Activated gamma-delta T cell (primary cell): ENCODE results near the gene ADGRF3.
"Not testable (repeated sequence)": the region's sequence is repeated elsewhere in the genome, so short reads cannot be mapped to it uniquely, and the experiment has no call there.

Experiments
- DNase-seq: peaks from one replicate; lab custom pipeline; 2025; lab: John Stamatoyannopoulos, UW

The ADGRF3 gene

DNA sequence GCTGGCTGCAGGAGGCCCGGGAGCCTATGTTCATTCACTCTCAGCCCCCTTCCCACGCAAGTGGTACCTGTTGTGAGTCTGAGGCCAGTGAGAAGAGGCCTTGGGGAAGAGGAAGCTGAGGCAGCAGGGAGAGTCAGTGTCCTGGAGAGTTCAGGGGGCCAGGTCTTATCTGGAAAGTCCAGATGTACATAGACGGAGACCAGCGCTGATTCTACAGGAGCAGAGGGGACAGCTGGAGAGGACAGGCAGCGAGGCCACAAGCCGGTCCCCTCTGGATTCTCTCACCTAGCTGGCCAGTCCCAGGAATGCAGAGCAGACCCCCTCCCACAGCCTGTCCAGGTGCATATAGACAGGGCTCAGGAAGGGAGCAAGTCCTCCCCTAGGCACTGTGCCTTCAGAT lies 29.7 kb downstream of the ADGRF3 start:
- no peak for DNase-seq

DNA sequence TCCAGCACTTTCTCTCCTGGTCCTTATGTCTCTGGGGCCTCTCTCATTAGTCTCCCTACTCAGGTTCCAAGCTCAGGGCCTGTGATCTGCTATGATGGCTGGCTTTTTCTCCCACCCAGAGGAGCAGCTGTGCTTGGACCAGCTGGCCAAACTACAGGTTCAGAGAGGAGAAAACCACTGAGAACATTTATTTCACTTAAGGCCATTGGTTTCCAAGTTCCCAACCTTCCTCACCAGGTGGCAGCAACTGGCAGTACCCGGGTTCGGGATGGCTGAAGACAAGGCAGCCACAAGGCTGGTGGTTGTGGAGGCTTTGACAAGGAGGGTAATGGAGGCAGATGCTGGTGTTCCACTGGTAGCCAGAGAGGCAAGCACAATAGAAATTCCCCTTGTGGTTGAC lies 30.5 kb downstream of the ADGRF3 start:
- DNase-seq: no peak

- no peak for DNase-seq
Measured at GRCh38 chr2:26314243-26314642, 32.3 kb downstream of the ADGRF3 start.

GRCh38 chr2:26313446-26313845 lies 33.1 kb downstream of the ADGRF3 start:
- DNase-seq: no peak

GRCh38 chr2:26312471-26312870 lies 34.1 kb downstream of the ADGRF3 start:
- DNase-seq: no peak

DNA sequence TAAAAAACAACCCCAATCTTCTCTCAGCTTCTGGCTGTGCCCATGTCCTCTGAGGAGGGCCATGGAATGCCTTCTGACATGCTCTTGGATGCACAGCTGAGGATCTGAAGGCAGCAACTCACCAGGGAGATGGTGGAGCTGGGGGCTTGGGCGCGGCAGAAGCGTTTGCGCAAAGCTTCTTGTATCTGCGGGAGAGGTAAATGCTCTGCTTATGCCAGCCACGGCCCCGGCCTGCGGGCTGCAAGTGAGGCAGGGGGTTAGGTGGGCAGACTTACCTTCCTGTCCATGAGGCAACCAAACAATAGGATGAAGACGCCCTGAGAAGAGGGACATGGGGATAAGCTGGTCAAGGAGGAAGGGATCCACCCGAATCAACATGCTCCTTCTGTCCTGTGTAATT lies 36.7 kb downstream of the ADGRF3 start:
- no peak for DNase-seq

DNA sequence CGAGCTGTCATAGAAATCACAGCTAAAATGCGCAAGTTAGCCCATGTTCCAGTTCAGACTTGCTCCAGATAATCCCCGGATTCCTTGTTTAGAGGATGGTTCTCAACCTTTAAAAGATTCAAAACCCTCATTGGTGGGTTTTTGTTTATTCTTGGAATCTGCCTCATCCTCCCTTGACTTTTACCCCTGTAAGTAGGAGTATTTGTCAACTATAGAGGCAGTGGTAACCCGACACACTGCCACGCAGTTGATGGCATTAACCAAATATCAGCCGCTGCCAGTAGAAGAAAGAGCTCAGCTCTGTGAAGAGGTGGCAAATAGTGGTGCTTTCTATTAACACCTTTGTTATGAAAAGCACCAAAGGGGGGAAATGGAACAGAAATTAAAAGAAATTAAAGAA lies 41.0 kb downstream of the ADGRF3 start:
- DNase-seq: no peak

GRCh38 chr2:26305094-26305493 lies 41.5 kb downstream of the ADGRF3 start:
- not testable (repeated sequence) for DNase-seq

- no peak for DNase-seq
Measured at GRCh38 chr2:26302846-26303245, 43.7 kb downstream of the ADGRF3 start.

DNA sequence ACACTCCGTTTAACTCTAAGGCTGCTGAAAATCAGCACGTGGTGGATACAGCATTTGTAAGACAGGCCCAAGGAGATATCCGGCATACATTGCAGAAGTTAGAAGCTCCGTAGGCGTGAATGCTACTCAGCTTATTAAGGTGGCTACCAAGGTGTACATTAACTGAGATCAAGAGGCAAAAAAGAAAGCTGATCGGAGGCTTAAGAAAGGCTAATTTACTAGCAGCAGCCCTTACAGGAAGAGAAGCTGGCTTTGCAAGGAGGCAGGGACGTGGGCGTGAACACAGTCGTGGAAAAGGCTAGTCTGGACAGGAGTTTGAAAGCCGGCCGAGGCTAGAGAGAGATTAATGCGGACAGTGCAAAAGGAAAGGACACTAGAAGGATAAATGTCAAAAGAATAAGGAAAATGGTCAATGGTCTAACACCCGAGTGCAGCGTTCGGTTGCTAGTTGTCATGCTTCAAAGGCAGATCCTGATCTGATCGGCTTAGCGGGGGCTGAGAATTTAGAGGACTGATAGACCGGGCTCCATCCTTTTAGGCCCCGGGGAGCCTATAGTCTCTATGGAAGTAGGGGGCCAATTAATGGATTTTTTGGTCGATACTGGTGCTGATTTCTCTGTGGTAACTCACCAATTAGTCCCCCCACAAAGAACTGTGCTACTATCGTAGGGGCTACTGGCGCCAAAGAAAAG lies 46.2 kb downstream of the ADGRF3 start:
- DNase-seq: no peak

DNA sequence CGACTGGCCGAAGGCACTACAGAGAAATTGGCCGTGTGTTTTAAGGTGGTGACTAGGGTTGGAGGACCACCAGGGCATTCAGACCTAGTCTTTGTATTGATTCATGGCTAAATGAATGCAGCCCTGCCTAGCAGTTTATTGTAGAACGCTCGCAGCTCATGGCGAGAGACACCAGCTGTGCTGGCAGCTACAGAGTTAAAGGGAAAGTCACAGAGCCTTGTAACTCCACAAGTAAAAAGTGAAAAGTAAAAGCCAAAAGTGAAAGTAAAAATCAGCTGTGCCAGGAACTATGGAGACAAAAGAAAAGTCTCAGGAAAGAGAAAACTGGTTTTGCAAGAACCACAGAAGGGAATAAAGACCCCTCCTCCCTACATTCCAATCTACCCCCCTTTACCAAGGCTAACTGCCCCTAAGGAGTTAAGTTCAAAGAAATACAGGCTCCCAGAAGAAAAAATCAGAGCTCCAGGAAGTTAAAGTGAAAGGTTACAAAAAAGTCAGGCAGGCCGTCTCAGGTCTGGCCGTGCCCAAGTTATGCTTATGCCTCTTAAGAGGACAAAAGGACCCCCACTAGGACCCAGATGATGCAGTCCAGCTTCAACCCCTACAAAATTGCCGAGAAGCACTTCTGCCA lies 47.0 kb downstream of the ADGRF3 start:
- DNase-seq: no peak

- DNase-seq: no peak
Measured at GRCh38 chr2:26298638-26299393, 47.8 kb downstream of the ADGRF3 start.

DNA sequence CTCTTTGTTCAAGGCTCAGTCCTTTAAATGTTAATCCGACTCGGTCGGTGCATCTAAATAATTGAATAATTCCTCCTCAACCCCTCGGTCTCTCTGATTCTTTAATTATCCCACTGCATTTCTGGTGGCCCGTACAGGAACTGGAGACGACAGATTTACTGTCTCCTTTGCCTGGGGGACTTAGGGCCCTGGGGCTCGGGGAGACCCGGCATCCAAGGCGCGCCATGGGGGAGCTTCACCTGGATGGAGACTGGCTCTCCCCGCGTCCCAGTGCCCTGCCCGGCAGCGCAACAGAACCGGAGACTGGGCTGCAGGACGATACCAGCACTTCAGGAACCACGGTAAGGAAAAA lies 48.3 kb downstream of the ADGRF3 start:
- no peak for DNase-seq

DNA sequence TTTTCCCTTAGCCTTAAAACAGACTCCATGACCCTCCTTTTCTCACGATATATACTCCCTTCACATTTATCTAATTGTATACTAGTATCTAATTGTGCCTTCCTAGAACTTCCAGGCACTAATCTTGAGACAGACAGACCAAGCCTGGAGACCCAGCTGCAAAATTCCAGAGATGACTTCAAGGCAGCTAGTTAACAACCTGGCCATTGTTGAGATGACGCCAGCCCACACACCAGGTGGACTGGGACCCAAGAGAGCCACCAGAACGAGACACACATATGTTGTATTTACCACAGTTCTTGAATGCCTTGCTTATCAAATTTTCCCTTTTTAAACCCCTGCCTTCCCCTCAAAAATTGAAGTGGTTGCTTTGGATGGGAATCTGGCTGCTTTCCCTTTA lies 49.5 kb downstream of the ADGRF3 start:
- no peak for DNase-seq

DNA sequence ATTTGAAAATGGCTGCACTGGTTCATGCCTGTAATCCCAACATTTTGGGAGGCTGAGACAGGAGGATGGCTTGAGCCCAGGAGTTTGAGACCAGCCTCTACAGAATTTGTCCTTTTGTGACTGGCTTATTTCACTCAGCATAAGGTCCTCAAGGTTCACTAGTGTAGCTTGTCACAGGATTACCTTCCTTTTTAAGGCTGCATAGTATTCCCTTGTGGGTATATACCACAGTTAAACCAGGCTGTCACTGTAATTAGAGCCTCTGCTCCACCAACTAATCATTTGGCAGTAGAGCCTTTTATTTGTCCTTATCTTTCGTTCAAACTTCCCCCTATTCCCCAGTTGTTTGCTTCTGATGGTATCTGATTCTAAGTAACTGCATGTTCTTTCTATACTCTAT lies 51.1 kb downstream of the ADGRF3 start:
- DNase-seq: no peak

- no peak for DNase-seq
Measured at GRCh38 chr2:26292646-26293045, 53.9 kb downstream of the ADGRF3 start.

DNA sequence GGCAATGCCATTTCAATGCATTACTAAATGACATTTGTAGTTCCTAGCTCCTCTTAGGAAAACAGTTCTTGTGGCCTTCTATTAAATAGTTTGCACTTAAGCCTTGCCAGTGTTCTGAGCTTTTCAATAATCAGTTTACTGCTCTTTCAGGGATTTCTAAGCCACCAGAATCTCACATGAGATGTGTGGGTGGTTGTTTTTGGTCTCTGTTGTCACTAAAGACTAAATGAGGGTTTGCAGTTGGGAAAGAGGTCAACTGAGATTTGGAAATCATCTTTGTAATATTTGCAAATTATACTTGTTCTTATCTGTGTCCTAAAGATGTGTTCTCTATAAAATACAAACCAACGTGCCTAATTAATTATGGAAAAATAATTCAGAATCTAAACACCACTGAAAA lies 56.6 kb downstream of the ADGRF3 start:
- DNase-seq: no peak

- no peak for DNase-seq
Measured at GRCh38 chr2:26285931-26286330, 60.7 kb downstream of the ADGRF3 start.

DNA sequence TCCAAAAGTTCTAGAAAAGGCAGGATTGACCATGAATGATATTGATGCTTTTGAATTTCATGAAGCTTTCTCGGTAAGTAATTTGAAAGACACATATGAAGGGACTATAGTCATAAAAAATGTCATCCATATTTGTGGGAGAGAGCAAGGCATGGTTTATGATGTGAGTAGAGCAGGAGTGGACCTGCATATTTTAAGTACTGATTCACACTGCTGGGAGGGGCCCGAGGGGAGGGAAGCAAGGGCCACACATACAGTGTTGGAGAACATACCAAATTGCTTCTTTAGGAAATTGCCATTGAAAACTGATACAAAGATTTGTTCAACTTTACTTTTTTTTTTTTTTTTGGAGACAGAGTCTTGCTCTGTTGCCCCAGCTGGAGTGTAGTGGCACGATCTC lies 62.5 kb downstream of the ADGRF3 start:
- no peak for DNase-seq

GRCh38 chr2:26283606-26284005 lies 63.0 kb downstream of the ADGRF3 start:
- no peak for DNase-seq

DNA sequence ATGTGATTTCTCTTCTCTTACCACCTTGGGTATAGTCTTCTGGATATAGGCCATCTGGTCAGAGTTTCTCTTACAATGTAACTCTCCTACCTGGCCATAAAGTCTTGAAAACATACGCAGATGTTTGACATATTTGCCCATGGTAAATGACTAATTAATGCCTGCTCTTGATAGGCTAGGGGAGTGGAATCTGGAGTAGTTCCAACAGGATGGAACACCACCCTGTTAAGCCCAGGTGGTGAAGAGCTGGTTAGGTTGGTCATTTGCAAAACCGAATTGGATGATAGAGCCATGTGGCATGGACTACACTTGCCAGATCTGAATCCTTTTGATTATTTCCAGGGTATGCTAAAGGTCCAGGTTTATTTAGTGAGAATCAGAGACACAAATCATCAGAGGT lies 65.4 kb downstream of the ADGRF3 start:
- no peak for DNase-seq

DNA sequence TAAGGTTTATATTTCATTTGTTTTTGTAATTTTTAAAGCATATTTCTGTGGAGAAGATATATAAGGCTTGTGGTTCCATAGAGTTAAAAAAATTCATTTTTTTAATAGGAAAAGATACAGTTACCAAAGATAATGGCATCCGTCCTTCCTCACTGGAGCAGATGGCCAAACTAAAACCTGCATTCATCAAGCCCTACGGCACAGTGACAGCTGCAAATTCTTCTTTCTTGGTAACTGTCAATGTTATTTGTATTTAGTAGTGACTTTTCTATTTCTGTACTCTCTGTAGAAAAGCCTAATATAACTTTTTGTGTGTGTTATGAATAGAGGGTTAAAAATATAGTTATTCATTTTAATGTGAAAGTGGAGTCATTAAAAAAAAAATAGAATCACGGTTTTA lies 66.7 kb downstream of the ADGRF3 start:
- no peak for DNase-seq

GRCh38 chr2:26276484-26277227 lies 69.9 kb downstream of the ADGRF3 start:
- DNase-seq: no peak
